ENCODE data around the gene IL1RAPL1. TPM values are rescaled to one million over a fixed set of nuclear protein-coding genes. Genes with fewer than 3 reads are reported as not detected.

The IL1RAPL1 gene
- total and polyA plus RNA-seq, 2 experiments from 2014 or later: 0.18 to 0.49 TPM

- no peaks in the 10 kb centered on the region for H3K27me3 Mint-ChIP-seq (ENCODE audit: insufficient read depth, low read depth, poor library complexity)
- no peak overlapping the region for H2AFZ ChIP-seq
- H3K4me1 ChIP-seq (ENCODE audit: insufficient read depth): no peaks in the 10 kb centered on the region
These were observed 114.0 kb downstream of the IL1RAPL1 start for GRCh38 chrX:28701222-28701621.

DNA sequence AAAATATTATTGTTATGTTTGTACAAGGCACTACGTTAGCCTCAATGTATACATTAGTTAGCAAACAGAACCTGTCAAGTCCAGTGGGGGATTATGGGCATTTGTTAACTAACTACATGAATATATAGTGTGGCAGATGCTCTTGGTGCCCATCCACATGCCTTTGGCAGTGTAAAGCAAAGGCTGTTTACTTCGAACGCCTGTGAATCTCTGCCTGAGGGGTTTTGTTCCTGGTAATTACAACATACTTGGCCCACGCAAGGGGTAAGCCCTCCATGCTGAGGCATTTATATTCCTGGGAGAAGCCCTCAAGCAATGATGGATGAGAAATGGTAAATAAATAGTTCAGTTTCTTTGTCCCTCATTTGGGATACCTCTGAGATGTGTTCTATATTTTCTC is 119.7 kb downstream of the IL1RAPL1 start:
- no peak overlapping the region for H3K27ac ChIP-seq (ENCODE audit: low read depth)
- H3K4me3 Mint-ChIP-seq: no peak overlapping the region
- DNase-seq (ENCODE audit: low spot score): no peak

More at GRCh38 chrX:28701222-28701621, 114.0 kb downstream of the IL1RAPL1 start:
- Histone ChIP-seq H3K9me2 (ENCODE audit: insufficient read depth) (no peaks in the 10 kb centered on the region), H3K79me2 (replicated peaks; ENCODE audit: insufficient read depth) (no peaks in the 10 kb centered on the region), H3K27ac (ENCODE audit: low read depth) (no peak overlapping the region), H3K4me3 (no peak overlapping the region), H4K20me1 (replicated peaks; ENCODE audit: insufficient read depth) (no peaks in the 10 kb centered on the region), H3F3A (replicated peaks; ENCODE audit: low read depth) (no peaks in the 10 kb centered on the region), H3K4me2 (no peak overlapping the region), H3K27me3 (ENCODE audit: insufficient read depth) (no peaks in the 10 kb centered on the region), H3K36me3 (ENCODE audit: insufficient read depth) (no peaks in the 10 kb centered on the region)
- Mint-ChIP-seq H3K4me1 (no peaks in the 10 kb centered on the region), H3K9me3 (no peaks in the 10 kb centered on the region), H3K36me3 (ENCODE audit: low read depth) (no peaks in the 10 kb centered on the region), H3K27ac (no peak overlapping the region), H3K4me3 (no peak overlapping the region)
- TF ChIP-seq, protein P1, sequence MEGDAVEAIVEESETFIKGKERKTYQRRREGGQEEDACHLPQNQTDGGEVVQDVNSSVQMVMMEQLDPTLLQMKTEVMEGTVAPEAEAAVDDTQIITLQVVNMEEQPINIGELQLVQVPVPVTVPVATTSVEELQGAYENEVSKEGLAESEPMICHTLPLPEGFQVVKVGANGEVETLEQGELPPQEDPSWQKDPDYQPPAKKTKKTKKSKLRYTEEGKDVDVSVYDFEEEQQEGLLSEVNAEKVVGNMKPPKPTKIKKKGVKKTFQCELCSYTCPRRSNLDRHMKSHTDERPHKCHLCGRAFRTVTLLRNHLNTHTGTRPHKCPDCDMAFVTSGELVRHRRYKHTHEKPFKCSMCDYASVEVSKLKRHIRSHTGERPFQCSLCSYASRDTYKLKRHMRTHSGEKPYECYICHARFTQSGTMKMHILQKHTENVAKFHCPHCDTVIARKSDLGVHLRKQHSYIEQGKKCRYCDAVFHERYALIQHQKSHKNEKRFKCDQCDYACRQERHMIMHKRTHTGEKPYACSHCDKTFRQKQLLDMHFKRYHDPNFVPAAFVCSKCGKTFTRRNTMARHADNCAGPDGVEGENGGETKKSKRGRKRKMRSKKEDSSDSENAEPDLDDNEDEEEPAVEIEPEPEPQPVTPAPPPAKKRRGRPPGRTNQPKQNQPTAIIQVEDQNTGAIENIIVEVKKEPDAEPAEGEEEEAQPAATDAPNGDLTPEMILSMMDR (conservative IDR thresholded peaks at IDR 0.05; ENCODE audit: low read depth in 2 of 2): peak in 1 of 2 experiments; percentile 31; a peak in 1 of 4 replicates
- TF ChIP-seq EZH2 (IDR thresholded peaks at IDR 0.05; ENCODE audit: low read depth, unreplicated experiment): no peak
- DNase-seq (ENCODE audit: low spot score) (no peak), ATAC-seq (no peak)

DNA sequence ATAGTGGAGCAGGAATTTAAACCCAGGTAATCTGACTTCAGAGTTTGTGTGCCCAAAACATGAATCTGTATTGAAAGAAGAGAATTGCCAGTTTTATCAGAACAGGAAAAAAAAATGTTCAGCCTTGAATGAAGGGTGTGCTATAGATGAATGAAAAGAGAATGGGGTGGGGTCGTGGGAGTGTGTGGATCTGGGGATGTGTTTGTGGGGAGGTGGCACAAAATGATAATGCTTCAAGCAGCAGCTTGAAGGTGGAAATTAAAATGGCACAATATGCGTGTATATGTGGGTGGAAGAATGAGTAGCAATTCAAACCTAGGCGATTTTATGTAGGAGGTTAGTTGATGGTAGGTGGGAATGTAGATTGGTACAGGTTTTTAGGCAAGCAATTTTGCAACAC is 122.2 kb downstream of the IL1RAPL1 start:
- Histone ChIP-seq H3K79me2 (replicated peaks; ENCODE audit: insufficient read depth) (no peaks in the 10 kb centered on the region), H3K27me3 (ENCODE audit: insufficient read depth) (no peaks in the 10 kb centered on the region), H3K4me1 (ENCODE audit: insufficient read depth) (no peaks in the 10 kb centered on the region), H3K27ac (ENCODE audit: low read depth) (no peak overlapping the region), H3F3A (replicated peaks; ENCODE audit: low read depth) (no peaks in the 10 kb centered on the region), H3K4me2 (no peak overlapping the region), H3K4me3 (no peak overlapping the region), H4K20me1 (replicated peaks; ENCODE audit: insufficient read depth) (no peaks in the 10 kb centered on the region), H2AFZ (no peak overlapping the region), H3K9me2 (ENCODE audit: insufficient read depth) (no peaks in the 10 kb centered on the region), H3K36me3 (ENCODE audit: insufficient read depth) (no peaks in the 10 kb centered on the region)
- no peak for ATAC-seq
- H3K27ac Mint-ChIP-seq: no peak overlapping the region
- no peak for DNase-seq (ENCODE audit: low spot score)
- no peaks in the 10 kb centered on the region for H3K9me3 Mint-ChIP-seq
- no peaks in the 10 kb centered on the region for H3K36me3 Mint-ChIP-seq (ENCODE audit: low read depth)
- H3K4me1 Mint-ChIP-seq: no peaks in the 10 kb centered on the region
- no peak overlapping the region for H3K4me3 Mint-ChIP-seq
- H3K27me3 Mint-ChIP-seq (ENCODE audit: insufficient read depth, low read depth, poor library complexity): peaks cover 2% of the 10 kb centered on the region
- TF ChIP-seq, protein P2, sequence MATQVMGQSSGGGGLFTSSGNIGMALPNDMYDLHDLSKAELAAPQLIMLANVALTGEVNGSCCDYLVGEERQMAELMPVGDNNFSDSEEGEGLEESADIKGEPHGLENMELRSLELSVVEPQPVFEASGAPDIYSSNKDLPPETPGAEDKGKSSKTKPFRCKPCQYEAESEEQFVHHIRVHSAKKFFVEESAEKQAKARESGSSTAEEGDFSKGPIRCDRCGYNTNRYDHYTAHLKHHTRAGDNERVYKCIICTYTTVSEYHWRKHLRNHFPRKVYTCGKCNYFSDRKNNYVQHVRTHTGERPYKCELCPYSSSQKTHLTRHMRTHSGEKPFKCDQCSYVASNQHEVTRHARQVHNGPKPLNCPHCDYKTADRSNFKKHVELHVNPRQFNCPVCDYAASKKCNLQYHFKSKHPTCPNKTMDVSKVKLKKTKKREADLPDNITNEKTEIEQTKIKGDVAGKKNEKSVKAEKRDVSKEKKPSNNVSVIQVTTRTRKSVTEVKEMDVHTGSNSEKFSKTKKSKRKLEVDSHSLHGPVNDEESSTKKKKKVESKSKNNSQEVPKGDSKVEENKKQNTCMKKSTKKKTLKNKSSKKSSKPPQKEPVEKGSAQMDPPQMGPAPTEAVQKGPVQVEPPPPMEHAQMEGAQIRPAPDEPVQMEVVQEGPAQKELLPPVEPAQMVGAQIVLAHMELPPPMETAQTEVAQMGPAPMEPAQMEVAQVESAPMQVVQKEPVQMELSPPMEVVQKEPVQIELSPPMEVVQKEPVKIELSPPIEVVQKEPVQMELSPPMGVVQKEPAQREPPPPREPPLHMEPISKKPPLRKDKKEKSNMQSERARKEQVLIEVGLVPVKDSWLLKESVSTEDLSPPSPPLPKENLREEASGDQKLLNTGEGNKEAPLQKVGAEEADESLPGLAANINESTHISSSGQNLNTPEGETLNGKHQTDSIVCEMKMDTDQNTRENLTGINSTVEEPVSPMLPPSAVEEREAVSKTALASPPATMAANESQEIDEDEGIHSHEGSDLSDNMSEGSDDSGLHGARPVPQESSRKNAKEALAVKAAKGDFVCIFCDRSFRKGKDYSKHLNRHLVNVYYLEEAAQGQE (IDR thresholded peaks at IDR 0.05; ENCODE audit: unreplicated experiment): no peak
- no peak for TF ChIP-seq JUNB (IDR thresholded peaks at IDR 0.05; ENCODE audit: unreplicated experiment)

More for the DNA sequence above, 119.7 kb downstream of the IL1RAPL1 start:
- Histone ChIP-seq H4K20me1 (replicated peaks; ENCODE audit: insufficient read depth) (no peaks in the 10 kb centered on the region), H3K36me3 (ENCODE audit: insufficient read depth) (no peaks in the 10 kb centered on the region), H2AFZ (no peak overlapping the region), H3K9me2 (ENCODE audit: insufficient read depth) (no peaks in the 10 kb centered on the region), H3K4me1 (ENCODE audit: insufficient read depth) (no peaks in the 10 kb centered on the region), H3K4me3 (no peak overlapping the region), H3K27me3 (ENCODE audit: insufficient read depth) (no peaks in the 10 kb centered on the region), H3K79me2 (replicated peaks; ENCODE audit: insufficient read depth) (no peaks in the 10 kb centered on the region), H3F3A (replicated peaks; ENCODE audit: low read depth) (no peaks in the 10 kb centered on the region), H3K4me2 (no peak overlapping the region)
- peaks cover 2% of the 10 kb centered on the region for H3K27me3 Mint-ChIP-seq (ENCODE audit: insufficient read depth, low read depth, poor library complexity)
- no peak overlapping the region for H3K27ac Mint-ChIP-seq
- TF ChIP-seq, protein P3, sequence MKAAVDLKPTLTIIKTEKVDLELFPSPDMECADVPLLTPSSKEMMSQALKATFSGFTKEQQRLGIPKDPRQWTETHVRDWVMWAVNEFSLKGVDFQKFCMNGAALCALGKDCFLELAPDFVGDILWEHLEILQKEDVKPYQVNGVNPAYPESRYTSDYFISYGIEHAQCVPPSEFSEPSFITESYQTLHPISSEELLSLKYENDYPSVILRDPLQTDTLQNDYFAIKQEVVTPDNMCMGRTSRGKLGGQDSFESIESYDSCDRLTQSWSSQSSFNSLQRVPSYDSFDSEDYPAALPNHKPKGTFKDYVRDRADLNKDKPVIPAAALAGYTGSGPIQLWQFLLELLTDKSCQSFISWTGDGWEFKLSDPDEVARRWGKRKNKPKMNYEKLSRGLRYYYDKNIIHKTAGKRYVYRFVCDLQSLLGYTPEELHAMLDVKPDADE (IDR thresholded peaks at IDR 0.05): no peak
- no peak for TF ChIP-seq ZNF114 (CRISPR knock-in tag; IDR thresholded peaks at IDR 0.05)
- TF ChIP-seq JUNB (IDR thresholded peaks at IDR 0.05; ENCODE audit: unreplicated experiment): no peak
- TF ChIP-seq EZH2 (IDR thresholded peaks at IDR 0.05; ENCODE audit: low read depth, unreplicated experiment): no peak
- no peak for TF ChIP-seq EZH2phosphoT487 (IDR thresholded peaks at IDR 0.05; ENCODE audit: unreplicated experiment)
- no peak for TF ChIP-seq CREB1 (CRISPR knock-in tag; IDR thresholded peaks at IDR 0.05; ENCODE audit: low read depth)
- no peak for ATAC-seq
- H3K4me1 Mint-ChIP-seq: no peaks in the 10 kb centered on the region
- no peaks in the 10 kb centered on the region for H3K9me3 Mint-ChIP-seq
- H3K36me3 Mint-ChIP-seq (ENCODE audit: low read depth): no peaks in the 10 kb centered on the region

All from GM23338 (cell line).